WTC11 (cell line): Measurements from ENCODE around the gene SYCP3. TPM values are rescaled to one million over a fixed set of nuclear protein-coding genes. Genes with fewer than 3 reads are reported as not detected.

Experiments used
- ATAC-seq: fragments of 200-7000 bp; cut with Tn5 transposase; 2 replicates; pipeline ENCODE4 v1.10.0; 2021; ENCODE audit warnings: mild to moderate bottlenecking, moderate library complexity
- CTCF ChIA-PET: fragments of 300-600 bp; sonication (Branson Sonifier 250); formaldehyde crosslinking; loops from one replicate; lab custom pipeline; 2021; ENCODE audit warnings: antibody characterized with exemption; lab: Charles Lee
- POLR2A ChIA-PET: fragments of 350-600 bp; sonication (Branson Sonifier 250); formaldehyde crosslinking; loops from one replicate; lab custom pipeline; 2021; ENCODE audit warnings: antibody characterized with exemption; lab: Charles Lee
- DNase-seq: peaks from one replicate; pipeline ENCODE4 v3.0.0; 2021; ENCODE audit warnings: low spot score
- H3K27ac Mint-ChIP-seq: 2 replicates; pipeline ENCODE4 v1.8.0; 2021; ENCODE audit warnings: mixed read lengths
- H3K27me3 Mint-ChIP-seq: 2 replicates; pipeline ENCODE4 v1.8.0; 2021; ENCODE audit warnings: low read depth, mild to moderate bottlenecking, moderate library complexity, mixed read lengths
- H3K36me3 Mint-ChIP-seq: 2 replicates; pipeline ENCODE4 v1.8.0; 2021; ENCODE audit warnings: mixed read lengths
- H3K4me1 Mint-ChIP-seq: 2 replicates; pipeline ENCODE4 v1.8.0; 2022; ENCODE audit warnings: mixed read lengths
- H3K4me3 Mint-ChIP-seq: 2 replicates; pipeline ENCODE4 v1.8.0; 2021; ENCODE audit warnings: mild to moderate bottlenecking, moderate library complexity, mixed read lengths
- H3K9me3 Mint-ChIP-seq: 2 replicates; pipeline ENCODE4 v1.8.0; 2021; ENCODE audit warnings: mixed read lengths
- ESRRA ChIP-seq: sonication (generic); formaldehyde crosslinking; IDR thresholded peaks from 2 replicates; pipeline ENCODE4 v1.8.1; 2022; ENCODE audit warnings: mild to moderate bottlenecking, missing genetic modification reagents, borderline replicate concordance
- FOXK1 ChIP-seq: sonication (generic); formaldehyde crosslinking; IDR thresholded peaks from 2 replicates; pipeline ENCODE4 v1.8.0; 2022; ENCODE audit warnings: mild to moderate bottlenecking, moderate library complexity, missing genetic modification reagents
- FOXP1 ChIP-seq: sonication (generic); formaldehyde crosslinking; IDR thresholded peaks from 2 replicates; pipeline ENCODE4 v1.8.0; 2022; ENCODE audit warnings: missing genetic modification reagents, mild to moderate bottlenecking, moderate library complexity, borderline replicate concordance
- GTF2I ChIP-seq: fragments of 250-450 bp; sonication (Bioruptor Pico); conservative IDR thresholded peaks from 2 replicates; pipeline ENCODE4 v1.4.0; 2021; ENCODE audit warnings: mild to moderate bottlenecking
- HMGA2 ChIP-seq: fragments of 250-450 bp; sonication (Bioruptor Pico); IDR thresholded peaks from 2 replicates; pipeline ENCODE4 v1.4.0; 2021; ENCODE audit warnings: mild to moderate bottlenecking, moderate library complexity
- HMGXB4 ChIP-seq: sonication (generic); formaldehyde crosslinking; IDR thresholded peaks from 2 replicates; pipeline ENCODE4 v1.8.1; 2023; ENCODE audit warnings: mild to moderate bottlenecking, moderate library complexity, missing genetic modification reagents
- JUN ChIP-seq: sonication (generic); formaldehyde crosslinking; IDR thresholded peaks from 2 replicates; pipeline ENCODE4 v1.8.0; 2023; ENCODE audit warnings: mild to moderate bottlenecking, missing genetic modification reagents
- MXD4 ChIP-seq: fragments of 250-450 bp; sonication (Bioruptor Pico); IDR thresholded peaks from 2 replicates; pipeline ENCODE4 v1.8.0; 2021; ENCODE audit warnings: mild to moderate bottlenecking, moderate library complexity, borderline replicate concordance
- NFE2L1 ChIP-seq: sonication (generic); formaldehyde crosslinking; IDR thresholded peaks from 2 replicates; pipeline ENCODE4 v1.8.1; 2023; ENCODE audit warnings: missing genetic modification reagents
- NR2C2 ChIP-seq: sonication (generic); formaldehyde crosslinking; IDR thresholded peaks from 2 replicates; pipeline ENCODE4 v1.8.0; 2022; ENCODE audit warnings: mild to moderate bottlenecking, missing genetic modification reagents
- RELA ChIP-seq: sonication (generic); formaldehyde crosslinking; IDR thresholded peaks from 2 replicates; pipeline ENCODE4 v1.8.1; 2022; ENCODE audit warnings: missing genetic modification reagents, mild to moderate bottlenecking, borderline replicate concordance
- SMAD3 ChIP-seq: sonication (generic); formaldehyde crosslinking; IDR thresholded peaks from 2 replicates; pipeline ENCODE4 v1.8.0; 2022; ENCODE audit warnings: missing genetic modification reagents, mild to moderate bottlenecking, borderline replicate concordance
- TEAD1 ChIP-seq: sonication (generic); formaldehyde crosslinking; IDR thresholded peaks from 2 replicates; pipeline ENCODE4 v1.8.0; 2022; ENCODE audit warnings: mild to moderate bottlenecking, missing genetic modification reagents
- USF1 ChIP-seq: sonication (generic); formaldehyde crosslinking; IDR thresholded peaks from 2 replicates; pipeline ENCODE4 v1.8.0; 2022; ENCODE audit warnings: mild to moderate bottlenecking, missing genetic modification reagents
- ZNF219 ChIP-seq: sonication (generic); formaldehyde crosslinking; IDR thresholded peaks from 2 replicates; pipeline ENCODE4 v1.8.0; 2023; ENCODE audit warnings: missing genetic modification reagents, mild to moderate bottlenecking, borderline replicate concordance
- ZNF317 ChIP-seq: sonication (generic); formaldehyde crosslinking; IDR thresholded peaks from 2 replicates; pipeline ENCODE4 v1.8.1; 2023; ENCODE audit warnings: low read depth, mild to moderate bottlenecking, moderate library complexity, missing genetic modification reagents, borderline replicate concordance
- ZNF423 ChIP-seq: fragments of 250-450 bp; sonication (Bioruptor Pico); IDR thresholded peaks from 2 replicates; pipeline ENCODE4 v2.1.2; 2022; ENCODE audit warnings: mild to moderate bottlenecking, moderate library complexity
- ZNF512 ChIP-seq: sonication (generic); formaldehyde crosslinking; IDR thresholded peaks from 2 replicates; pipeline ENCODE4 v1.8.1; 2022; ENCODE audit warnings: missing genetic modification reagents, borderline replicate concordance
- total RNA-seq: library from RNA; stranded (reverse); gene quantifications from 3 replicates; pipeline ENCODE4 v1.2.3, GENCODE V29; 2021
- TF ChIP-seq, protein P1 (sequence below): fragments of 250-450 bp; sonication (Bioruptor Pico); IDR thresholded peaks from 2 replicates; pipeline ENCODE4 v1.9.0; 2021; ENCODE audit warnings: moderate library complexity, mild to moderate bottlenecking, inconsistent platforms, borderline replicate concordance
- TF ChIP-seq, protein P2 (sequence below): fragments of 250-450 bp; sonication (Bioruptor Pico); IDR thresholded peaks from 2 replicates; pipeline ENCODE4 v1.9.0; 2021; ENCODE audit warnings: mild to moderate bottlenecking
- TF ChIP-seq, protein P3 (sequence below): sonication (generic); formaldehyde crosslinking; IDR thresholded peaks from 2 replicates; pipeline ENCODE4 v1.8.0; 2023; ENCODE audit warnings: missing genetic modification reagents, mild to moderate bottlenecking, borderline replicate concordance
- TF ChIP-seq, protein P4 (sequence below): sonication (generic); formaldehyde crosslinking; IDR thresholded peaks from 2 replicates; pipeline ENCODE4 v1.8.1; 2023; ENCODE audit warnings: mild to moderate bottlenecking, missing genetic modification reagents, moderate library complexity
- TF ChIP-seq, protein P5 (sequence below): fragments of 250-450 bp; sonication (Bioruptor Pico); IDR thresholded peaks from 2 replicates; pipeline ENCODE4 v1.8.0; 2021; ENCODE audit warnings: mild to moderate bottlenecking

The SYCP3 gene
- total RNA-seq, 1 experiment from 2014 or later: 0.15 TPM

- ChIA-PET POLR2A (no interaction called here), CTCF (interaction anchor here (1.8 kb wide), 2 partner anchors 10 to 56 kb away, joined by 3 to 5 read pairs; no protein-coding TSS in a partner anchor)
- peaks cover 6% of the 10 kb centered on the region for H3K36me3 Mint-ChIP-seq
- TF ChIP-seq TEAD1 (CRISPR knock-in tag) (no peak), ESRRA (no peak), MXD4 (no peak), ZNF219 (CRISPR knock-in tag) (no peak), HMGXB4 (CRISPR knock-in tag) (no peak), NFE2L1 (CRISPR knock-in tag) (no peak), SMAD3 (CRISPR knock-in tag) (no peak), NR2C2 (CRISPR knock-in tag) (no peak), FOXP1 (CRISPR knock-in tag) (no peak), ZNF317 (CRISPR knock-in tag) (no peak), ZNF423 (CRISPR knock-in tag) (no peak), RELA (CRISPR knock-in tag) (no peak), ZNF512 (no peak)
- TF ChIP-seq, protein P1, sequence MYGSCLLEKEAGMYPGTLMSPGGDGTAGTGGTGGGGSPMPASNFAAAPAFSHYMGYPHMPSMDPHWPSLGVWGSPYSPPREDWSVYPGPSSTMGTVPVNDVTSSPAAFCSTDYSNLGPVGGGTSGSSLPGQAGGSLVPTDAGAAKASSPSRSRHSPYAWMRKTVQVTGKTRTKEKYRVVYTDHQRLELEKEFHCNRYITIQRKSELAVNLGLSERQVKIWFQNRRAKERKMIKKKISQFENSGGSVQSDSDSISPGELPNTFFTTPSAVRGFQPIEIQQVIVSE (CRISPR knock-in tag): no peak
- TF ChIP-seq, protein P2, sequence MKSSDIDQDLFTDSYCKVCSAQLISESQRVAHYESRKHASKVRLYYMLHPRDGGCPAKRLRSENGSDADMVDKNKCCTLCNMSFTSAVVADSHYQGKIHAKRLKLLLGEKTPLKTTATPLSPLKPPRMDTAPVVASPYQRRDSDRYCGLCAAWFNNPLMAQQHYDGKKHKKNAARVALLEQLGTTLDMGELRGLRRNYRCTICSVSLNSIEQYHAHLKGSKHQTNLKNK (CRISPR knock-in tag): no peak
- TF ChIP-seq, protein P3, sequence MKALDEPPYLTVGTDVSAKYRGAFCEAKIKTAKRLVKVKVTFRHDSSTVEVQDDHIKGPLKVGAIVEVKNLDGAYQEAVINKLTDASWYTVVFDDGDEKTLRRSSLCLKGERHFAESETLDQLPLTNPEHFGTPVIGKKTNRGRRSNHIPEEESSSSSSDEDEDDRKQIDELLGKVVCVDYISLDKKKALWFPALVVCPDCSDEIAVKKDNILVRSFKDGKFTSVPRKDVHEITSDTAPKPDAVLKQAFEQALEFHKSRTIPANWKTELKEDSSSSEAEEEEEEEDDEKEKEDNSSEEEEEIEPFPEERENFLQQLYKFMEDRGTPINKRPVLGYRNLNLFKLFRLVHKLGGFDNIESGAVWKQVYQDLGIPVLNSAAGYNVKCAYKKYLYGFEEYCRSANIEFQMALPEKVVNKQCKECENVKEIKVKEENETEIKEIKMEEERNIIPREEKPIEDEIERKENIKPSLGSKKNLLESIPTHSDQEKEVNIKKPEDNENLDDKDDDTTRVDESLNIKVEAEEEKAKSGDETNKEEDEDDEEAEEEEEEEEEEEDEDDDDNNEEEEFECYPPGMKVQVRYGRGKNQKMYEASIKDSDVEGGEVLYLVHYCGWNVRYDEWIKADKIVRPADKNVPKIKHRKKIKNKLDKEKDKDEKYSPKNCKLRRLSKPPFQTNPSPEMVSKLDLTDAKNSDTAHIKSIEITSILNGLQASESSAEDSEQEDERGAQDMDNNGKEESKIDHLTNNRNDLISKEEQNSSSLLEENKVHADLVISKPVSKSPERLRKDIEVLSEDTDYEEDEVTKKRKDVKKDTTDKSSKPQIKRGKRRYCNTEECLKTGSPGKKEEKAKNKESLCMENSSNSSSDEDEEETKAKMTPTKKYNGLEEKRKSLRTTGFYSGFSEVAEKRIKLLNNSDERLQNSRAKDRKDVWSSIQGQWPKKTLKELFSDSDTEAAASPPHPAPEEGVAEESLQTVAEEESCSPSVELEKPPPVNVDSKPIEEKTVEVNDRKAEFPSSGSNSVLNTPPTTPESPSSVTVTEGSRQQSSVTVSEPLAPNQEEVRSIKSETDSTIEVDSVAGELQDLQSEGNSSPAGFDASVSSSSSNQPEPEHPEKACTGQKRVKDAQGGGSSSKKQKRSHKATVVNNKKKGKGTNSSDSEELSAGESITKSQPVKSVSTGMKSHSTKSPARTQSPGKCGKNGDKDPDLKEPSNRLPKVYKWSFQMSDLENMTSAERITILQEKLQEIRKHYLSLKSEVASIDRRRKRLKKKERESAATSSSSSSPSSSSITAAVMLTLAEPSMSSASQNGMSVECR (CRISPR knock-in tag): no peak
- H3K4me3 Mint-ChIP-seq: no peak overlapping the region
- ATAC-seq (no peak), DNase-seq (no peak)
- H3K27me3 Mint-ChIP-seq: no peaks in the 10 kb centered on the region
- no peaks in the 10 kb centered on the region for H3K9me3 Mint-ChIP-seq
- H3K4me1 Mint-ChIP-seq: 0 out of 2 replicates have a peak, but pooled peaks cover 3% of the 10 kb centered on the region
- H3K27ac Mint-ChIP-seq: no peak overlapping the region
Observed at GRCh38 chr12:101783838-101784237, 44.6 kb upstream of the SYCP3 start.

- ChIA-PET CTCF (interaction anchor here (1.8 kb wide), 1 partner anchor 9 kb away, joined by 5 read pairs; no protein-coding TSS in a partner anchor), POLR2A (no interaction called here)
- no peak for ATAC-seq
- H3K9me3 Mint-ChIP-seq: no peaks in the 10 kb centered on the region
- no peak overlapping the region for H3K4me3 Mint-ChIP-seq
- TF ChIP-seq, protein P4, sequence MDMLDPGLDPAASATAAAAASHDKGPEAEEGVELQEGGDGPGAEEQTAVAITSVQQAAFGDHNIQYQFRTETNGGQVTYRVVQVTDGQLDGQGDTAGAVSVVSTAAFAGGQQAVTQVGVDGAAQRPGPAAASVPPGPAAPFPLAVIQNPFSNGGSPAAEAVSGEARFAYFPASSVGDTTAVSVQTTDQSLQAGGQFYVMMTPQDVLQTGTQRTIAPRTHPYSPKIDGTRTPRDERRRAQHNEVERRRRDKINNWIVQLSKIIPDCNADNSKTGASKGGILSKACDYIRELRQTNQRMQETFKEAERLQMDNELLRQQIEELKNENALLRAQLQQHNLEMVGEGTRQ: no peak
- TF ChIP-seq GTF2I (CRISPR knock-in tag): no peak
- TF ChIP-seq, protein P5, sequence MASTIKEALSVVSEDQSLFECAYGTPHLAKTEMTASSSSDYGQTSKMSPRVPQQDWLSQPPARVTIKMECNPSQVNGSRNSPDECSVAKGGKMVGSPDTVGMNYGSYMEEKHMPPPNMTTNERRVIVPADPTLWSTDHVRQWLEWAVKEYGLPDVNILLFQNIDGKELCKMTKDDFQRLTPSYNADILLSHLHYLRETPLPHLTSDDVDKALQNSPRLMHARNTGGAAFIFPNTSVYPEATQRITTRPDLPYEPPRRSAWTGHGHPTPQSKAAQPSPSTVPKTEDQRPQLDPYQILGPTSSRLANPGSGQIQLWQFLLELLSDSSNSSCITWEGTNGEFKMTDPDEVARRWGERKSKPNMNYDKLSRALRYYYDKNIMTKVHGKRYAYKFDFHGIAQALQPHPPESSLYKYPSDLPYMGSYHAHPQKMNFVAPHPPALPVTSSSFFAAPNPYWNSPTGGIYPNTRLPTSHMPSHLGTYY (CRISPR knock-in tag): no peak
- no peak for TF ChIP-seq FOXK1
- TF ChIP-seq HMGA2 (CRISPR knock-in tag): no peak
- TF ChIP-seq JUN (CRISPR knock-in tag): no peak
- no peak for TF ChIP-seq FOXP1 (CRISPR knock-in tag)
- no peak for TF ChIP-seq USF1
- TF ChIP-seq, all 79 proteins: peak for 0
- Mint-ChIP-seq H3K4me1 (0 out of 2 replicates have a peak, but pooled peaks cover 3% of the 10 kb centered on the region), H3K27me3 (no peaks in the 10 kb centered on the region), H3K27ac (no peak overlapping the region), H3K36me3 (peaks cover 6% of the 10 kb centered on the region)
- DNase-seq: no peak
Observed at GRCh38 chr12:101783150-101783549, 43.9 kb upstream of the SYCP3 start.
